Epithelial cell of prostate (primary cell): ENCODE data around the gene ATP13A1.
A peak's percentile ranks its signal among the peaks of the same experiment; 100 is the strongest.
"Not testable (repeated sequence)": the region's sequence is repeated elsewhere in the genome, so short reads cannot be mapped to it uniquely, and the experiment has no call there.

Source experiments
- DNase-seq: peaks from one replicate; pipeline ENCODE4 v3.0.0-alpha.2; 2011; ENCODE audit warnings: low read depth, low spot score
- H3K27ac ChIP-seq: fragments of 450-650 bp; 2 replicates; pipeline ENCODE4 v1.5.1; 2017; ENCODE audit warnings: mild to moderate bottlenecking

Gene ATP13A1

DNA sequence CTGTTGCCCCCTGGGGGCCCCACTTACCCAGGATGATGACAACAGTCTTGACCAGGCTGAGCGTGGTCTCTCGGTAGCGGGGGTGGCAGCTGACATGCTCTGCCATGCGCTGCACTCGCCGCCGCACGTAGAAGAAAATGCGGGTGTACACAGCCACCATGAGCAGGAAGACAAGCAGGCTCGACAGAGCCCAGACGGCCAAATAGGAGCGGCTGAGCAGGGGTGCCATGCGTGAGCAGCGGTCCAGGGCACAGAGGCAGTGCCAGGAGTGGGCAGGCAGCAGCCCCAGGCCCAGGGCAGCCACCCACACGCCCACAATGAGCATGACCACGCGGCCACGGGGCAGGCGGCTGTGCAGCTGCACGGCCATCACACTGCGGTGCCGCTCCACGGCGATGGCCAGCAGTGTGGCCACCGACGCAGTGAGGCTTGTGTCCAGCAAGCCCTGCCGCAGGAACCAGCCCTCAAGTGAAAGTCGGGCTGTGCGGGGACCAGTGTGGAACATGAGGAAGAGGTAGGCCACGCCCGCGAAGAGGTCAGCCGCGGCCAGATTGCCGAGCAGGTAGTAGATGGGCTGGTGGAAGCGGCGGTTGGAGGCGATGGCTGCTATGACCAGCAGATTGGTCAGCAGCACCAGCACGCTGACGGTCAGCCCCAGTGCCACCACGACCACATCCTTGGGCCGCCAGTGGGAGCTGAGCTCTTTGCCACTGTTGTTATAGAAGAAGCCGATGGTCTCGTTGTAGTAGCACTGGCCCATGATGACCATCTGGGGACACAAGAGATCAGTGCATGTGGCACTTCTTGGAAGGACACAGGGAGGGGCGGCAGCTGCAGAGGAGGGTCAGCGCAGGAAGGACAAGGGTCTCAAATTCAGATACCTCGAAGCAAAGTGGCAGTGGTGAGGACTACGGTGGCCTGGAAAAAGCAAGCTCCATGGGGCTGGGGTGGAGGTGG is 36.7 kb downstream of the ATP13A1 start:
- no peak for DNase-seq
- peak overlapping the region; percentile 88 for H3K27ac ChIP-seq

DNA sequence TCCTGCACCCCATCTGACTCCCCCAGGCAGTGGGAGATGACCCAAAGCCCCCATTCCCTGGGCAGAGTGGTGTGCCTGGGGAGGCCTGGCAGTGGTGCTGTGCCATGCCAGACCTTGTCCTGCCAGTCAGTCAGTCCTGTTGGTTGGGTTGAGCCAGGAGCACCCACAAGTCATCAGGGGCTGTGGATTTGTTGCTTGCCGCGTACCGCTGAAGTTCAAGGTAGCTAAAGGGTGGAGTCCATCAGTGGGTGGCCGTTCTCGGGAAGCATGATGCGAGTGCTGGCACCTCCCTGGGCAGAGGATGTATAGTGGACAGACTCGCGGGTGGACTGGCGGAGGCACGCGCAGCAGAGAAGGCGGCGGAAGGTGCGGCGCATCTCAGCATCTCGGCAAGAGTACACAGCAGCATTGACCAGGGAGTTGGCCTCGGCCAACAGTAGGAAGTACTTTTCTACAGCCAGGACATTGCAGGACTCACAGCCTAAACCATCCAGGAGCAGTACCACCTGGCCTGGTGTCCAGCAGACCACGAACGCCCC is 39.4 kb downstream of the ATP13A1 start:
- H3K27ac ChIP-seq, result no peak overlapping the region
- no peak for DNase-seq

DNA sequence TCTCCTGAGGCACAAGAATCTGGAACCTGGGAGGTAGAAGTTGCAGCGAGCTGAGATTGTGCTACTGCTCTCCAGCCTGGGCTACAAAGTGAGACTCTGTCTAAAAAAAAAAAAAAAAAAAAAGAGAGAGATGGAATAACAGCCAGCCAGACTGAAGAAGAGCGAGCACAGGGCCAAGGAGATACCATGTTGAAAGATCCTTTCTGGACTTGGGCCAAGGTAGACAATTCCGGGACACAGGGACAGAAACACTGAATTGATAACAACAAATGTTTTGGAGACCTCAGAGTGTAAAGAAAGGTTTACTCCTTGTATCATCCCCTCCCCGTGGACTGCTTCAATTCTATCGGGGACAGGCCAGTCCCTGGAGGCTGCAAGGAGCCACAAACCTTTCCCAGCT is 40.1 kb downstream of the ATP13A1 start:
- DNase-seq, result no peak
- no peak overlapping the region for H3K27ac ChIP-seq

DNA sequence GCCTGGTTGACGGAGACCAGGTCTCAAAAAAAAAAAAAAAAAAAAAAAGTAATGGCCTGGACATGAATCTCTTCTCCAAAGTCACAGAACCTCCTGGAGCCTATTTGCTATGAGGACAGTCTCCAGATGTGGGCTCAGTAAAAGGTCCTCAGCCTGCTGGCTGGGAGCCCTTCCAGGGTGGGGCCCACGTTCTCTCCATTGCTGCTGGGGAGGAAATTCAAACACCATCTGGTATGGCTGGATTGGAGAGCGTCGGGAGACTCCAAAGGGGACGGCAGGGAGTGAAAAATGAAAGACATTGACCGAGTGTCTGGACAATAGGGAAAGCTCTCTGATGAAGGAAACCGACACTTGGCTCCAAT is 43.6 kb downstream of the ATP13A1 start:
- no peak overlapping the region for H3K27ac ChIP-seq
- no peak for DNase-seq

DNA sequence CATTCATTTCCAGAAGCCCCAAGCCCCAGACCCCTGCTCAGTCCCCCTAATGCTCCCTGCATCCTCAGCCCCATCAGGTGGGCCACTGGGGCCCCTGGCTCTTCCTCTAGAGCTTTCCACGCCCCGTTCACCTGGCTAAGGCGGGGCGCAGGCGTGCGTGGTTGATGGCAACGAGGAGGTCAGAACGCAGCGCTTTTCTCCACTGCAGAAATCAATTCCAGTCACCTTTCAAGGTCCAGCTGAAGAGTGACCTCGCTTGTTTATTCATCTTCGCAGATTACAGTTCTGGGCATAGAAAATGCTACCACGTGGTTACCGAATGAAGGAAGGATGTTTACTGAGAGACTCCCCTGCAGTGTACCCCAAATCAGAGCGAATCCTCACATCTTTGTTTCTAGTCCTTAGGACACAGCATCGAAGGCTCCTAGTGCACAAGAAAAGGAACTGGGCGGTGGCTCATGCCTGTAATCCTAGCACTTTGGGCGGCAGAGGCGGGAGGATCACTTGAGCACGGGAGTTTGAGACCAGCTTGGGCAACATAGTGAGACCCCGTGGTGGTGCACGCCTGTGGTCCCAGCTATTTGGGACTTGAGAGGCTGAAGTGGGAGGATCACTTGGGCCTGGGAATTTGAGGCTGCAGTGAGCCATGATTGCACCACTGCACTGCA is 44.2 kb downstream of the ATP13A1 start:
- DNase-seq, result no peak
- no peak overlapping the region for H3K27ac ChIP-seq

DNA sequence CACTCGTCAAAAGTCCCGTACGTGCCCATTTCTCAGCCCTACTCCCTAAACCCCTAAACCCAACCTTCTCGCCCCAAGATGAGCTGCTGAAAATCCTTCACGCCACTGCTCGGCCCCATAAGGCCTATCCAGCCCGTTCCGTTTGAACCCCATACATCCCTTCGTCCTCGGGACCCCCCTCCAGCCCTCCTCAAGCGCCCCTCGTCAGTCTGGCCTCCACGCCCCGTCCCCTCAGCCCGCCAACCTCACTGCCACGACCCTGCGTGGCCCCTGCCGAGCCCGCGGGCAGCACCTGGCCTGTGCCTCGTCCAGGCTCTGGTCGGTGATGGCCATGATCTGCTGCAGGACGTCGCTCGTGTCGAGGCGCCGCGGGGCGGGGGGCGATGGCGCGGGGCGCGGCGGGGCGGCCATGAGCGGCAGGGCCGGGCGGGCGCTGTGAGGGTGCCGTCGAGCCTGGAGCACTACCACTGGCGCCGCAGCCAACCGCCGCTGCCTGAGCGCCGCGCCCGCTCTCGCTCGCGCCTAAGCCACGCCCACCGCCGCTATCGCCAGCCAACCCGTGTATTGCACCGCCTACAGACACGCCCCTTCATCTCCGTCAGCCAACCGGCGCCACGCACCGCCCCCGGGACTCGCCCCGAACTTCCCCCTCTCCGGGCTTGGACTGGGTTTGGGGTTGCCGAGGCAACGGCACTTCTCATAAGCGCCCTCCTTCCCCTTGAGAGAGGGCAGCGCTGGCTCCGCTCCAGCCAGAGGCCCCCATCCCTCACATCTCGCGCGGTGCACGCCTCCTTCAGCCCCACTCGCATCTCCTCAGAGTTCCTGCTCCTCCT is 45.0 kb downstream of the ATP13A1 start, which contains the start of gene PBX4:
Gene PBX4 (minus strand): TSS at position 469 of the 833 bp plus-strand sequence. CDS start 58 bp downstream, at position 411.
- H3K27ac ChIP-seq, result no peak within 1 kb of the TSS
- no peak for DNase-seq

DNA sequence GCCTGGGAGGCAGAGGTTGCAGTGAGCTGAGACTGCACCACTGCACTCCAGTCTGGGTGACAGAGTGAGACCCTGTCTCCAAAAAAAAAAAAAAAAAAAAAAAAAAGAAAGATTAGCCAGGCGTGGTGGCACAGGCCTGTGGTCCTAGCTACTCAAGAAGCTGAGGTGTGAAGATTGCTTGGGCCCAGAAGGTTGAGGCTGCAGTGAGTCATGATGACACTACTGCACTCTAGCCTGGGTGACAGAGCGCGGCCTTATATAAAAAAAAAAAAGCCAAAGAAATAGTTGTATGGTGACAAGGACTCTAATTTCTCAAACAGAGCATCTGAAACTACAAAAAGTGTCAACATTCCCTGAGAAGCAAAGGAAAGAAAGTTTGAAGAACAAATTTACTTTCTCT is 48.4 kb downstream of the ATP13A1 start:
- DNase-seq, result no peak
- H3K27ac ChIP-seq, result peak overlapping the region; percentile 9

DNA sequence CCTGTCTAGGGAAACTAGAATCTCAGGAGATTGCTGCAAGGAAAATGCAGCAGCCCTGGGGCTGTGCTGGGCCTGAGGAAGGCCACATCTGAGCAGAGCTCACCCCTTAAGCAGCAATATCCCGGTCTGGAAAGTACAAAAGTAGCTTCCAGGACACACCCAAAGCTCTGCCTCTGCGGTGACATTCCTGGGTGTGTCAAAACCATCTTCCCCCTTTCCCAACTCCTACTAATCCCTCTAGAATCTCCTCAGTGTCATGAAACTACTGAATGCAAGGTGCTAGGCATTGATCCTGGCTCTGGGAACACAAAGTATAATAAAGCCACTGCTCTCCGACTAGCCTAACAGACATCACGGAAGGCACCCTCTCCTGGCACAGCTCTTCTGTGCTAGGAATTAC is 50.0 kb downstream of the ATP13A1 start:
- peak overlapping the region; percentile 49 for H3K27ac ChIP-seq
- DNase-seq, result no peak

DNA sequence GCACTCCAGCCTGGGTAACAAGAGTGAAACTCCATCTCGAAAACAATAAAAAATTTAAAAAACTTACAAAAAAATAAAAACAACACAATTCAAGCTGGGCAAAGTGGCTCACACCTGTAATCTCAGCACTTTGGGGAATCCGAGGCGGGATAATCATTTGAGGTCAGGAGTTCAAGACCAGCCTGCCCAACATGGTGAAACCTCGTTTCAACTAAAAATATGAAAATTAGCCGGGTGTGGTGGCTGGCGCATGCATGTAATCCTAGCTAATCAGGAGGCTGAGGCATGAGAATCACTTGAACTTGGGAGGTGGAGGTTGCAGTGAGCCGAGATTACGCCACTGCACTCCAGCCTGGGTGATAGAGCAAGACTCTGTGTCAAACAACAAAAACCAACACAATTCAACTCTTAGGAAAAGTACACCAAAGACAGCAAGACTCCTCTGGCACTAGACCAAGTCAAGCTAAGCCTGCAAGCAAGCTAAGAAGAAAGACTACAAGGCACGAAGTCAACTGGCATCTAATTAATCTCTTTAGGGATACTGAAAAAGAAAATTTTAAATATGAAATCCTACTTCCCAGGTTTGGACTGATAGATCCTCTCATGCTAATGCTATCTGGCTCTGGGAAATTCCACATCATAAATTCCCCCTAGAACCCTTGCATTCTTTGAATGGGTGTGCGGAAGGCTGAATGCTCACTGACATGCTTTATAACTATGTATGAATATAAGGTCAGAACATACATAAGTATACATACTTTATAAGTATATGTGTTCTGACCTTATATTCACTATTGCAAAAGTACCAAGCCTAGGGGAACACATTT is 52.9 kb downstream of the ATP13A1 start:
- DNase-seq, result no peak

DNA sequence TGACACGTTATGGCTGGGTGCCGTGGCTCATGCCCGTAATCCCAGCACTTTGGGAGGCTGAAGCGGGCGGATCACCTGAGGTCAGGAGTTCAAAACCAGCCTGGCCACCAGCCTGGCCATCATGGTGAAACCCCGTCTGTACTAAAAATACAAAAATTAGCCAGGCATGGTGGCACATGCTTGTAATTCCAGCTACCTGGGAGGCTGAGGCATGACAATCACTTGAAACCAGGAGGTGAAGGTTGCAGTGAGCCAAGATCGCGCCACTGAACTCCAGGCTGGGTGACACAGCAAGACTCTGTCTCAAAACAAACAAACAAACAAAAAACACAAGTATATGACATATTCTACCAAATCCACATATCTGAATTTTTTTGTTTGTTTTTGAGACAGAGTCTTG is 56.8 kb downstream of the ATP13A1 start:
- peak overlapping the region; percentile 32 for H3K27ac ChIP-seq
- DNase-seq, result not testable (repeated sequence)

More for the DNA sequence above, 52.9 kb downstream of the ATP13A1 start:
- H3K27ac ChIP-seq, result no peak overlapping the region

DNA sequence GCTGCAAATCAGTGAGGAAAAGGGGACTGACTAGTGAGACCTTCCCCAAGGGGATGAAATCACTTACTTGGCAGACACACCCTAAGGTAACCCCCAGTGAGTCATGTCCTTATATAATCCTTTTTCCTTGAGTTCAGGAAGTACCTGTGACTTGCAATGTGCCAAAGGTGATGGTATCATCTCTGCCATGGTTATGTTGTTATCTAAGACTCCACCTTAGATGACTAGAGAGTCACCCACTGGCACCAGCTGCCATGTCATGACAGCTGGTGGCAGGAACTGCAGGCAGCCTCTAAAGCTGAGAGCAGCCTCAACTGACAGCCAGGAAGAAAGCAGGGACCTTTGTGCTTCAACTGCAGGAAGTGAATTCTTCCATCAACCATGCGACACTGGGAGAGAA is 57.5 kb downstream of the ATP13A1 start:
- peak; percentile 94 for DNase-seq
- H3K27ac ChIP-seq, result peak overlapping the region; percentile 32

DNA sequence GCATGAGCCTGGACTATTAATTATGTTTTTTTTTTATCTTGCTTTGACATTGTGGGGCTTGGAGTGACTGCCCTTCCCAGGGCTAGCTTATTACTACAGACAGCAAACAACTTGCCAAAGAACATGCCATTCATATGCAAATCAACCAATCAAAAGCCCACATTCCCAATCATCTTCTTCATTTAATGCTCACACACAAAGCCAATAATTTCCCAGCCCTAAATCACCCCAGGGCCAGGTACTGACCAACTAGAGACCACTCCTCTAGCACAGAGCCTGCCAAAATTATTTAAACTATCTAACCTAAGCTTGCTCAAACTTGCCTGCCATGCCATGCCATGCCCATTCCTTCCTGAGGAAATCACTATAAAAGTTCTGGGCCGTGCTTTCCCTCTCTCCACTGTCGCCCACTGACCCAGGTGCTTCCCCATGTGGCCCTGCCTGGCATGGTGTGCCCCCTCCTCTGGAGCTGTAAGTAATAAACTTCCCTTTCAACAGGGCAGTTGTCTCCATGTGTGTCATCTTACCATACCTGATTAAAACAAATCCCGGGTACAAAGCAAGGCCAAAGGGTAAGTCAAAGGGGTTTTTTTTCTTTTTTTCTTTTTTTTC is 60.7 kb downstream of the ATP13A1 start:
- H3K27ac ChIP-seq, result peak overlapping the region; percentile 66
- DNase-seq, result no peak

DNA sequence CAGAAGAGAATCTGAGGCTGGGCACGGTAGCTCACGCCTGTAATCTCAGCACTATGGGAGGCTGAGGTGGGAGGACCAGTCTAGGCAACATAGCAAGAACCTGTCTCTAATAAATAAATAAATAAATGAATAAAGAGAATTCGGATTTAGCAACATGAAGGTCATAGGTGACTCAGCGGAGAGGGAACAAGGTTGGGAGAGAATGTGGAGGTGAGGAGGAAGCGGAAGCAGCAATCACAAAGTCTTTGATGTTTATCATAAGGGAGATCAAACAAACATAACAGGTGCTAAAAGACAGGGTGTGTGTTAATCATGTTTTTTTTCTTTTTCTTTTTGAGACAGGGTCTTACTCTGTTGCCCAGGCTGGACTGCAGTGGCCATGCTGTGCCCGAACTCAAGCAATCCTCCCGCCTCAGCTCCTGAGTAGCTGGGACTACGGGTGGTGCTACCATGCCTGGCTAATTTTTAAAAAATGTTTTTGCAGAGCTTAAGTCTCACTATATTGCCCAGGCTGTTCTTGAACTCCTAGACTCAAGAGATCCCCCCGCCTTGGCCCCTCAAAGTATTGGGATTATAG is 61.3 kb downstream of the ATP13A1 start:
- H3K27ac ChIP-seq, result peak overlapping the region; percentile 66
- DNase-seq, result no peak

DNA sequence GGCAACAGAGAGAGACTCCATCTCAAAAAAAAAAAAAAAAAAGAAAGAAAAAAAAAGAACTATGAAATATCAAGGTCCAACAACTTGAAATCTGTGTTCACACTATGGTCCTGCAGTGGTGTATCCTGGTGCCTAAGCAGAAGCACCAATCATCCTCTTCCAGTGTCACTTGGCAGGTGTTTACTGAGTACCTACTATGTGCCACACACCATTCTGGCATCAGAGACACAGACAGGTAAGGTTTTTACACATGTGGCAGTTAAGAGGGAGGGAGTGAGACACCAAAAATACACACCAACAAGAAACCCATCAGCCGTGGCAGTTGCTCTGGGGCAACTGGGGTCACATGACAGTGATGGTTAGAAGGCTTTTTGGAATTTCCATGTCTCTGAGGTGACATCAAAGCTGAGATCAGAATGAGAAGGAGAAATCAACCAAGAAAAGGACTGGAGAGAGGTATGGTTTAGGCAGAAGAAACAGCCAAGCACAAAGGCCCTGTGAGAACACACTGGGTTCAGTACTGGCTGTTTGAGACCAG is 62.6 kb downstream of the ATP13A1 start:
- no peak for DNase-seq
- H3K27ac ChIP-seq, result no peak overlapping the region

DNA sequence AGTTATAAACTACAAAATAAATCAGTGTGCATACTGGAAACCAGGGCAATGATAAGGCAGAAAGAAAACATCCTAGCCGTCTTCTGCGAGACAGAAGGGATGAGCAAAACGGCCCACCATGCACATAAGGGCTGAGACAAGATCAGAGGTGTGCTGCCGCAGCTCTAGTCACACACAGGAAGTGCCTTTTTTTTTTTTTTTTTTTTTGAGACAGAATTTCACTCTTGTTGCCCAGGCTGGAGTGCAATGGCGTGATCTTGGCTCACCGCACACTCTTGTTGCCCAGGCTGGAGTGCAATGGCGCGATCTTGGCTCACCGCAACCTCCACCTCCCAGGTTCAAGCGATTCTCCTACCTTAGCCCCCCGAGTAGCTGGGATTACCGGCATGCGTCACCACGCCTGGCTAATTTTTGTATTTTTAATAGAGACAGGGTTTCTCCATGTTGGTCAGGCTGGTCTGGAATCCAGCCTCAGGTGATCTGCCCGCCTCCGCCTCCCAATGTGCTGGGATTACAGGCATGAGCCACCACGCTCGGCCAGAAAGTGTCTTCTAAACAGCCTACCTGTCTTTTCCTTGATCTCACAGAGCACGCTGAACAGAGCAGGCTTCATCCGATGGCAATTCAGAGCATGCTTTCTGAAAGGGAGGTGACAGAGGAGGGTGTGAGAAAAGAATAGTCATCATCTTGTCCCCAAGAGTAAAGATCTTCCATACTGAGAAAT is 64.6 kb downstream of the ATP13A1 start:
- H3K27ac ChIP-seq, DNase-seq: not testable (repeated sequence)

DNA sequence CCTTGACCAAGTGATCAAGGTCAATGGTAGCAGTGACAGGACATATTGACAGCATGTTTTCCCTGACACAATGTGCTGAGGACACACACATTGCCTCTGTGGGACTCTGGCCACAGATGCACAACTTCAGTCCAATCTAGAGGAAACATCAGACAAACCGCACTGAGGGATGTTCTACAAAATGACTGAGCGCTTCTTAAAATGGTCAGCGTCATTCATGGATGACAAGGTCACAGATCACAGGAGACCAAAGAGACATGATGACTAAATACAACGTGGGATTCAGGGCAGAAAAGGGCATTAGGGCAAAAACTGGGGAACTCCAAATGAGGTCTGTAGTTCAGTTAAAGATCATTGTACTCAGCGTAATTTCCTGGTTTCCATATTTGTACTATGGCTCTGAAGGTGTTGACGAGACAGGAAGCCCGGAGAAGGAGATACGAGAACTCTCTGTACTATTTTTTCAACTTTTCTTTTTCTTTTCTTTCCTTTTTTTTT is 65.6 kb downstream of the ATP13A1 start:
- DNase-seq, result no peak

More for the DNA sequence above, 65.6 kb downstream of the ATP13A1 start:
- no peak overlapping the region for H3K27ac ChIP-seq
